MM.1S (cell line): ENCODE results near the gene OVOL2.

ENCODE experiments used
- DNase-seq: peaks from one replicate; pipeline ENCODE4 v3.0.0-alpha.2; 2015
- H2AFZ ChIP-seq: fragments of 300-600 bp; sonication (generic); 2 replicates; pipeline ENCODE4 v1.6.0; 2016; ENCODE audit warnings: antibody characterized with exemption, low read length
- H3F3A ChIP-seq: fragments of 300-600 bp; sonication (generic); 2 replicates; pipeline ENCODE4 v1.6.1; 2016; ENCODE audit warnings: mild to moderate bottlenecking, antibody characterized with exemption, low read length, moderate library complexity, mixed read lengths; ENCODE audit not compliant: insufficient read depth
- H3K27ac ChIP-seq: fragments of 300-600 bp; sonication (generic); 2 replicates; pipeline ENCODE4 v1.5.1; 2016; ENCODE audit warnings: mild to moderate bottlenecking, low read length
- H3K27me3 ChIP-seq: fragments of 300-600 bp; sonication (generic); replicated peaks from 2 replicates; pipeline ENCODE4 v1.6.0; 2016; ENCODE audit warnings: low read length; ENCODE audit not compliant: insufficient read depth
- H3K36me3 ChIP-seq: fragments of 300-600 bp; sonication (generic); replicated peaks from 2 replicates; pipeline ENCODE4 v1.6.1; 2016; ENCODE audit warnings: mild to moderate bottlenecking, low read length, mixed read lengths; ENCODE audit not compliant: insufficient read depth
- H3K4me1 ChIP-seq: fragments of 300-600 bp; sonication (generic); 2 replicates; pipeline ENCODE4 v1.6.1; 2016; ENCODE audit warnings: low read length, mixed read lengths
- H3K4me2 ChIP-seq: fragments of 300-600 bp; sonication (generic); 2 replicates; pipeline ENCODE4 v1.6.0; 2016; ENCODE audit warnings: low read depth, low read length
- H3K4me3 ChIP-seq: fragments of 300-600 bp; sonication (generic); 2 replicates; pipeline ENCODE4 v1.5.1; 2016; ENCODE audit warnings: low read length, mixed read lengths
- H3K79me2 ChIP-seq: fragments of 300-600 bp; sonication (generic); 2 replicates; pipeline ENCODE4 v1.6.1; 2016; ENCODE audit warnings: mixed run types, low read length, mixed read lengths
- H3K9ac ChIP-seq: fragments of 300-600 bp; sonication (generic); 2 replicates; pipeline ENCODE4 v1.6.1; 2016; ENCODE audit warnings: low read length, mixed read lengths
- H3K9me2 ChIP-seq: fragments of 300-600 bp; sonication (generic); replicated peaks from 2 replicates; pipeline ENCODE4 v1.6.1; 2016; ENCODE audit warnings: mild to moderate bottlenecking, low read length, mixed read lengths; ENCODE audit not compliant: insufficient read depth
- H3K9me3 ChIP-seq: fragments of 300-600 bp; sonication (generic); replicated peaks from 2 replicates; pipeline ENCODE4 v1.6.1; 2016; ENCODE audit warnings: mild to moderate bottlenecking, low read length, mixed read lengths; ENCODE audit not compliant: insufficient read depth
- H4K20me1 ChIP-seq: fragments of 300-600 bp; sonication (generic); 2 replicates; pipeline ENCODE4 v1.6.1; 2016; ENCODE audit warnings: mild to moderate bottlenecking, low read length, moderate library complexity, mixed read lengths; ENCODE audit not compliant: insufficient read depth
- EZH2 ChIP-seq: fragments of 300-600 bp; sonication (generic); optimal IDR thresholded peaks from 2 replicates; pipeline ENCODE3; 2017; ENCODE audit warnings: low read depth, mild to moderate bottlenecking, antibody characterized with exemption, low read length, mixed read lengths
- EZH2phosphoT487 ChIP-seq: fragments of 300-600 bp; sonication (generic); IDR thresholded peaks from 2 replicates; pipeline ENCODE4 v1.6.1; 2018; ENCODE audit warnings: antibody characterized with exemption, low read length
- TF ChIP-seq, protein P1 (sequence below): fragments of 300-600 bp; sonication (generic); IDR thresholded peaks from 2 replicates; pipeline ENCODE4 v1.5.1; 2016; ENCODE audit warnings: antibody characterized with exemption, low read length, mixed read lengths

Gene OVOL2

DNA sequence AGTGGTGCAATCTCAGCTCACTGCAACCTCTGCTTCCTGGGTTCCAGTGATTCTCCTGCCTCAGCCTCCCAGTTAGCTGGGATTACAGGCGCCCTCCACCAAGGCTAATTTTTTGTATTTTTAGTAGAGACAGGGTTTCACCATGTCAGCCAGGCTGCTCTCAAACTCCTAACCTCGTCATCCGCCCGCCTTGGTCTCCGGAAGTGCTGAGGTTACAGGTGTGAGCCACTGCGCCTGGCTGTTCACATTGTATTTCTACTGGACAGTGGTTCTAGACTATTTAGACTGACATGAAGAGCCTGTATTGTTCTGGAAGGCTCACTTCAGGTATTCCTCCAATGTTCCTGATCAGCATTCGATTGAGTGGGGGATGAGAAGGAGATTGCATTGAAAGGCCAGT, 14.8 kb upstream of the OVOL2 start:
- H3K4me1 ChIP-seq, result no peaks in the 10 kb centered on the region
- no peak overlapping the region for H3K4me2 ChIP-seq
- no peaks in the 10 kb centered on the region for H4K20me1 ChIP-seq
- TF ChIP-seq EZH2, result no peak
- TF ChIP-seq EZH2phosphoT487, result no peak
- TF ChIP-seq, protein P1, sequence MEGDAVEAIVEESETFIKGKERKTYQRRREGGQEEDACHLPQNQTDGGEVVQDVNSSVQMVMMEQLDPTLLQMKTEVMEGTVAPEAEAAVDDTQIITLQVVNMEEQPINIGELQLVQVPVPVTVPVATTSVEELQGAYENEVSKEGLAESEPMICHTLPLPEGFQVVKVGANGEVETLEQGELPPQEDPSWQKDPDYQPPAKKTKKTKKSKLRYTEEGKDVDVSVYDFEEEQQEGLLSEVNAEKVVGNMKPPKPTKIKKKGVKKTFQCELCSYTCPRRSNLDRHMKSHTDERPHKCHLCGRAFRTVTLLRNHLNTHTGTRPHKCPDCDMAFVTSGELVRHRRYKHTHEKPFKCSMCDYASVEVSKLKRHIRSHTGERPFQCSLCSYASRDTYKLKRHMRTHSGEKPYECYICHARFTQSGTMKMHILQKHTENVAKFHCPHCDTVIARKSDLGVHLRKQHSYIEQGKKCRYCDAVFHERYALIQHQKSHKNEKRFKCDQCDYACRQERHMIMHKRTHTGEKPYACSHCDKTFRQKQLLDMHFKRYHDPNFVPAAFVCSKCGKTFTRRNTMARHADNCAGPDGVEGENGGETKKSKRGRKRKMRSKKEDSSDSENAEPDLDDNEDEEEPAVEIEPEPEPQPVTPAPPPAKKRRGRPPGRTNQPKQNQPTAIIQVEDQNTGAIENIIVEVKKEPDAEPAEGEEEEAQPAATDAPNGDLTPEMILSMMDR, result no peak
- H3K9me3 ChIP-seq, result no peaks in the 10 kb centered on the region
- H3K9me2 ChIP-seq, result no peaks in the 10 kb centered on the region
- H3K79me2 ChIP-seq, result no peaks in the 10 kb centered on the region
- H3K4me3 ChIP-seq, result no peak overlapping the region
- H3K36me3 ChIP-seq, result no peaks in the 10 kb centered on the region
- peak overlapping the region; percentile 39; the same call in 1 of the 2 replicates for H2AFZ ChIP-seq
- no peaks in the 10 kb centered on the region for H3F3A ChIP-seq
- no peaks in the 10 kb centered on the region for H3K27me3 ChIP-seq
- no peak overlapping the region for H3K27ac ChIP-seq
- no peak overlapping the region for H3K9ac ChIP-seq
- DNase-seq, result peak; percentile 53

DNA sequence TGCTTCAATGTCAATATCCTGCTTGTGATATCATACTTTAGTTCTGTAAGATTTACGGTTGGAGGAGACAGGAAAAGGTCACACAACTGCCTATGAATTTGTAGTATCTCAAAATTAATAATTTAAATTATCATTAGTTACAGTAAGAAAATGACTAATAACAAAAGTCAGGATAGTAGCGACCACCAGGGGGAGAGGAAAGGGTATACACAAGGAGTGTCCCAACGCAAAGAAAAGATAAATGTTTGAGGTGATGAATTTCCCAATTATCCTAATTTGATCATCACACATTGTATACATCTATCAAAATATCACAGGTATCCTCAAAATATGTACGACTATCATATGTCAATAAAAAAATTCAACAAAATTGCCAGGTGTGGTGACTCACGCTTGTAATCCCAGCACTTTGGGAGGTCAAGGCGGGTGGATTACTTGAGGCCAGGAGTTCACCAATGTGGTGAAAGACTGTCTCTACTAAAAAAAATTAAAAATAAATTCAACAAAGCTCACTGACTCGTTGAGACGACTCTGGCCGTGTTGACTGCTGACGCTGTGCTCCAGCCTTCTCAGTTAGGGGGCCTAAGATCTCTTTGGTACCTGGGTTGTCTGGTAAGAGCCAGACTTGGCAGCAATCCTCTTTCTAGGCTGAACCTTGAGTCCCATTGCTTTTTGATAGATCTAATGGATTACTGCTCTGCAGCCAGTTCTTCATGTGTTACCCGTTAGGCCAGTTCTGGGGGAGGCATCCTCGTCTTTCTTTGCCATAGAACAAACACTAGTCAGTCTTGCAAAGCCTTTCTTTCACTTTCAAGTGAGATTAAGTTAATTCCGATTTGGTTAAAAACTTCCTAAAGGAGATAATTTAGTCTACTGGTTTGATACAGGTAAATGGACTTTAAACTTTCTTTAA, 9.0 kb upstream of the OVOL2 start:
- H3K36me3 ChIP-seq, result no peaks in the 10 kb centered on the region
- no peak overlapping the region for H2AFZ ChIP-seq
- no peaks in the 10 kb centered on the region for H3K9me2 ChIP-seq
- H3K9ac ChIP-seq, result no peak overlapping the region
- no peaks in the 10 kb centered on the region for H3F3A ChIP-seq
- H3K4me3 ChIP-seq, result no peak overlapping the region
- DNase-seq, result no peak
- H3K9me3 ChIP-seq, result no peaks in the 10 kb centered on the region
- H3K27me3 ChIP-seq, result no peaks in the 10 kb centered on the region
- TF ChIP-seq EZH2 (no peak), EZH2phosphoT487 (no peak)
- TF ChIP-seq, protein P1, result no peak
- H3K79me2 ChIP-seq, result no peaks in the 10 kb centered on the region
- no peak overlapping the region for H3K4me2 ChIP-seq
- H3K27ac ChIP-seq, result no peak overlapping the region
- H4K20me1 ChIP-seq, result no peaks in the 10 kb centered on the region
- no peaks in the 10 kb centered on the region for H3K4me1 ChIP-seq

DNA sequence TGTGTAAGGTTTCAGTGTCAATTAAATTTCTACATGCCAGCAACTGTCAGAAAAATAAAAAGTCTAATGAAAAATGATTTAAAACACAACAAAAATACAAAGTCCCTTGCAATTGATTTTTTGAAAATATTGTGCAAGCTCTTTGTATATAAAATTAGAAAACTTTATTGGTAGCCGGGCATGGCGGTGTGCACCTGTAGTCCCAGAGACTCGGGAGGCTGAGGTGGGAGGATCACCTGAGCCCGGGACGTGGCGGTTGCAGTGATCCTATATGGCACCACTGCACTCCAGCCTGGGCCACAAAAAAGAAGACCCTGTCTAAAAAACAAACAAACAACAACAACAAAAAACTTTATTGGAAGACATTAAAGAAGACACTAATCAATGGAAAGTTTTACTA, 6.0 kb upstream of the OVOL2 start:
- Histone ChIP-seq H3K36me3 (no peaks in the 10 kb centered on the region), H3K9me3 (no peaks in the 10 kb centered on the region), H3K4me1 (no peaks in the 10 kb centered on the region), H3K27ac (no peak overlapping the region), H2AFZ (no peak overlapping the region), H3K9me2 (no peaks in the 10 kb centered on the region), H3F3A (no peaks in the 10 kb centered on the region), H3K9ac (no peak overlapping the region), H3K4me2 (no peak overlapping the region), H3K27me3 (peaks cover under 1% of the 10 kb centered on the region; the same call in 1 of the 2 replicates), H3K4me3 (no peak overlapping the region), H4K20me1 (no peaks in the 10 kb centered on the region), H3K79me2 (no peaks in the 10 kb centered on the region)
- no peak for DNase-seq
- no peak for TF ChIP-seq EZH2
- TF ChIP-seq EZH2phosphoT487, result no peak
- TF ChIP-seq, protein P1, result no peak
